ENCODE results near the gene WDR1. TPM values are rescaled to one million over a fixed set of nuclear protein-coding genes. Genes with fewer than 3 reads are reported as not detected.

The WDR1 gene
- polyA plus RNA-seq, 10 donors: 145 to 198 (median 169) TPM

- no peak for DNase-seq
These were observed 66.3 kb downstream of the WDR1 start for GRCh38 chr4:10050261-10050661.

DNA sequence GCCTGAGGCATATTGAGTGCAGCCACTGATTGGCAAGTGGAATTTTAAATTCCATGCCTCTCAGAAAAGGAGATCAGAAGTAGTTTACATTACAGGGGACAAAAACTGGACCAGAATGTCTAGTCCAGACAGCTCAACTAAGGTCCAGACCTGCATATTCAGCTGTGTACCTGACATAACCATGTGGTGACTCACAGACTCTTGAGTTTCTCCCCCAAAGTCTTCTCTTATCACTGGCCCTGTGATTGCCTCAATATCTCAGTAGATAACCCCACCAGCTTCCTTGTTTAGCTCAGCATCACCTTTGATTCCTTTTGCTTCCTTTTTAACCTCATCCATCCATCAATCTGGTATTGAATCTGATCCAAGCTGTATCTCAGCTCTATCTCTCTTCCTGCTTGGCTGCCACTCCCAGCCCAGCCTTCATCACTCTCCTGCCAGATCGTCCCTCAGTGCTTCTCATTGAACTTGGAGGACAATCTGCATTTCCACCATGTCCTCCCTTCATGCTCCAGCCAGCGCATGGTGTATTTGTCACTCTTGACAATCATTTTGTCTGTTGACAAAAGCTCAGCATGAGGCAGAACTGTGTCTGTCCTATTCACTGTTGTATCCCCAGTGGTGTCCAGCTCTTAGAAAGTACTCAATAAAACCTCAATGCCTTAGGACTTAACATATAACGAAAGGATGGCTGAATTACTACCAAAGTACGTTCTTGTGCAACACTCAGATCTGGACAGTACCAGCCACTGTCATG lies 67.5 kb downstream of the WDR1 start:
- no peak for DNase-seq

GRCh38 chr4:10047967-10048366 lies 68.6 kb downstream of the WDR1 start:
- DNase-seq: no peak

- no peak for DNase-seq
These were observed 70.1 kb downstream of the WDR1 start for GRCh38 chr4:10046471-10046870.

- DNase-seq: peak in 1 of 3 donors; percentile 85
These were observed 71.1 kb downstream of the WDR1 start for GRCh38 chr4:10045481-10045880.

- no peak for DNase-seq
These were observed 75.6 kb downstream of the WDR1 start for GRCh38 chr4:10041036-10041435.

DNA sequence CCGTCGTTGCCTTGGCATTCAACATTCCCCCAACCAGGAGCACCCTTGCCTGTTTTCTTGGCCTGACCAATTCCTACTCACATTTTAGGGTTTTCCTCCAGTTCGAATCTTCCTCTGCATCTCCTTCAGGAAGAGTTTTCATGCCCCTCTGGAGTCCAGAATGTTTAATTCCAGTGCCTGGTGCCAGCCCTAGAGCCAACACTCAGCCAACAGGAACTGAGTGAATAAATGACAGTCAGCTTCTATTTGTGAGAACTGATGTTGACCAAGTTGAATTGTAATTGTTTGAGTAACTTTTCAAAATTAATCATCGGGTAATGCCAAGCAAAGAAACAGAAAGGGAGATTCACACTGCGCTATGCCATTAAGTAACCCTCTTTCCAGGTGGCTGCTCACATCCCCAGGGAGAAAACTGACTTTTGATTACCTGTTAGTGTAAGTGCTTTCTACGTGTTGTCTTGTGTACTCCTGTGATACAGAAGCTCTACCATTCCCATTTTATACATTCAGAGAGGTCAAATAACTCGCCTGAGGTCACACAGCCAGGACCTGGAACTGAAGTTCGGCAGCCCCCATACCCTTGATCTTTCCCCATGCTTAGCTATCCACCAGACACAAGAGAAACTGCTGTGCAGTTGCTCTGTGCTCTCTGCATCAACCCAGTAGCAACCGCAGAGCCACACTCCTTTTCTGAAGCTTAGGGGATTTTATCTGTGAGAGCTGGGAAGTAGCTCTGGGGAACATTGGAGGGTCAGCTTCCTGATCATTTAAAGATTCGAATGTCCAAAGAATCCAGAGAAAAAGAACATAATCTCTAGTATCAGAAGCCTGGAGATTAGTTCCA lies 76.3 kb downstream of the WDR1 start:
- no peak for DNase-seq

- DNase-seq: no peak
These were observed 79.7 kb downstream of the WDR1 start for GRCh38 chr4:10036807-10037342.

DNA sequence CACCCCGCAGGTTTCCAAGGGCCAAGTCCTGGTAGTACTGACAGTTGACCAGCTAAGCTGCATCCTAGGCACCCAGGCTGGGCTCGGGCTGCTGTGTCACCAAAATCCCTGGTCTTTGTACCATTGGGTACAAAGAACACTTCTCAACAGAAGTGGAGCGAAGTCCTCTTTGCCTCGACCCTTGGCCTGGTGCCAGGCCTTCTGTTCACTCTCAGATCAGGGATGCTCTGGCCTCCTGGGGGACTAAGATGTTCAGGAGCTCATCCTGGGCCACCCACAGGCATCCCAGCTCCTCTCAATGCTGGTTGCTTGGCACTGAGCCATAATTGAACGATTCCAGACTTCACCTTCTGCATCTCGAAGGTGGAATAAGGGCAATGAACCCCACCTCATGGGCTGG lies 81.5 kb downstream of the WDR1 start:
- no peak for DNase-seq

DNA sequence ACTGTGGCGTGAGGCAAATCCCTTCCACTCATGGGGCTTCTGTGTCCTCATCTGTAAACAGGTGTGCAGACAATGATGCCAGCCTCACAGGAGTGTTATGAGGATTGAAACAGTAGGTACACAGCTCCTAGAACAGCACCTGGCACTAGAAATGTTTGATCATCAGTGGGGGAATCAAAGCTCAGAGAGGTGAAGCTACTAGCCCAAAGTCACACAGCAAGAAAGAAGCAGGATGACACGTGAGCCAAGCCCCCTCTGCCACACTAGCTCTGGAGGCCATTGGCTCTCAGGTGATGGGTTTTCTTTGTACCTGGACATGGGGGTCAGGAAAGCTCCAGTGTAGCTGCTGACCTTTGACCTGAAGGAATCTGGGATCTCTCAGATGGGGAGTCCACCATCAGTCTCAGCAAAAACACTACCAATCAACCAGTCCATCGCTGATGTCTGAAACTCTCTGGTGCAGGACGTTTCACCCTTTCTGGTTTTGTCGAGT lies 81.9 kb downstream of the WDR1 start:
- no peak for DNase-seq

DNA sequence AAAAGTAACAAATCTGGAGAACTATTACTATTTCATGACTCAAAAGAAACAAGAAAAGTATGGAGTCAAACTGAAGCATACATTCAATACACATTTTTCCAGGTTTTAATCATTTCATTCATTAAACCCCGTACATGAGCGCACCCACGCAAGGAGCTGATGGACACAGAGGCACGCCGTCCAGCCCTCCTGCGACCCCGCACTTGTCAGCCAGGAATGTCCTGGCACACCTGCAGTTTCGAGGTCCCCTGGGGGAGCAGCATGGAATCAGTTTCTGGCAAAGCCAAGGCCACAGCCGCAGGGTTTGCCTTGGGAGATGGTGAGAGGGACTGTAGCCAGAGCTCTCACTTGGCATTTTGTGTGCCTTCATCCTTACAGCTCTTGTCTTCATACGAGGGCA lies 82.5 kb downstream of the WDR1 start:
- no peak for DNase-seq

- peak in 1 of 3 donors; percentile 66 for DNase-seq
These were observed 83.3 kb downstream of the WDR1 start for GRCh38 chr4:10033191-10033881.

DNA sequence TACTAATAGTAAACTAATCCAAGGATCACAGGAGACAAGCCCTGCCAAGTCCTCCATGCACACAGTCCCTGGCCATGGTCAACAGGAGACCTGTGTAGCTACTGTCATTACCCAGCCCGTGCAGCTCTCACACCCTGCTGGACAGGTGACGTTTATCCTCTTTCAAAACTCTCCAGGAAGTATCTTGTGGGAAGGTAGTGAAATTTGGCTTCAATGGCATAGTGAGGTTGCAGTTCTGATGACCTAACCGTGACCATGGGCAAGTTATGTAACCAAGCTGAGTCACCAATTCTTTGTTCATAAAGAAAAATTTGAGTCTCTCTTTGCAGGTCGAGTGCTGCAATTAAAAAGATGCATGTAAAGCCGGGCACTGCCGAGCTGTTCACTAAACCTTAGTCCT lies 84.0 kb downstream of the WDR1 start:
- no peak for DNase-seq

DNA sequence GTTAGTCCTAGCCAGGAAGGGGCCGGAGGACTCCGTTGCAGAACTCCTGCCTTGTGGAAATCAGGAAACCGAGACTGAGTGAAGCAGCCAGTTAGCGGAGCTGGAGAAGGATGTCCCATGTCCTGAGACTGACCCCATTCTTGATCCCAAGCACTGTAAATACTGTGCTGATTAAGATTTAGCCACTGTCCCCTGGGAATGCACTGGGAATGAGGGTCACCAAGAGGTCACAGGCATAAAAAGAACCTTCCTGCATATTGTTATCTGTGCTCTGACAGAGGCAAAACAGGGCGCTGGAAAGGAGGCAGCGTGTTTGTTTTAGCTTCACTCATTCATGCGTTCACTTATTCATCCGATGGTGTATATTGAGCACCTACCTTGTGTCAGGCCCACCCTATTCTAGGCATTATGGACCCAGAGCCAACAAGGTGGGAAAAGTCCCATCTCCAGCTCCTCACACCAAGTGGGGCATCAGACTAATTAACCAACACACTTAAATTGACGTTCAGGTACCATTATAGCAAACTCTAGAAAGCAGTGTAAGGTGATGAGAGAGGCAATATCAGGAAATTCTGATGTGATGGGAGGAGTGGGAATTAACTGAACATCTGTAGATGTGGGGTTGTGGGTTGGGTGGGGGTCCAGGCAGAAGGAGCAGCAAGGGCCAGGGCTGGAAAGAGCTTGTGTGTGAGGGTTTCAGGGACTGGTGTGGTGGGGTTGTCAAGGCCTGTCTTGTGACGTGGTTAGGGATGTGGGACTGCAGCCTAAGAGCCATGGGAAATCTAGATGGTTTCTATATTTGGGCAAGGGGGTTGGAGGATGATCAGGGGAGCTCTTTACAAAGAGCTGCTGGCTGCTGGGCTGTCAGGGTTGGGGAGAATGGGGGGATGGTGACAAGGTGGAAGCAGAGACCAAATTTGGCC lies 84.7 kb downstream of the WDR1 start:
- peak in 1 of 3 donors; percentile 59 for DNase-seq

DNA sequence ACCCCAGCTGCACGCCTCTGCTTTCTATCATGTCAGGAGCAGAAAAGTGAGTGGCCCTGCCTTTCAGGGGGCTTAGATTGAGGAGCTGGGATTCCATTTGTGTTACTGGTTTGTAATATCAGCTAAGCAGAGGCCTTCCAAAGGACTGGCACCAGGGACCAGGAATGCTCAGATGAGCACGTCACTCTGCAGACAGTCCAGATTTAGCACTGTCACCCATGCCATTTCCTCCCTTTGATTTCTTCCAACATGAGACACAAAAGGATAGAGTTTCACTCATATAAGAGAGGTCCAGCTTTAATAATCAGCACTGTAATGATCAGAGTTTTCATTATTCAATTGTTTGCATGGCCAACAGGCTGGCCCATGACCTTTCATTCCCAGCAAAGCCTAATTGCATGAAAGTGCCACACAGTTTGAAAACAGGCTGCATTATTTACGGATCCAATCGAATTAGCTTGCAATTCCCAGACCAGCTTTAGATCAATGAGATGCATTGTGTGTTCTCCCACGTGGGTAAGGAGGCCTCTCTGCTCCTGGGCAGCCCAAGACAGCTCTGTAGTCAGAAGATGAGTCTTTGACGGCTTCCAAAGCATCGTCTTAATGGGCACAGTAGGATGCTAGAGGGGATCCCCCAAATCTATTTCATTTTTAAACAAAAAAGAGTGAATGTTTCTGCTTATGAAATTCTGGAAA lies 85.5 kb downstream of the WDR1 start:
- no peak for DNase-seq

GRCh38 chr4:10029403-10029802 lies 87.2 kb downstream of the WDR1 start:
- DNase-seq: no peak

- no peak for DNase-seq
These were observed 87.7 kb downstream of the WDR1 start for GRCh38 chr4:10028910-10029309.

GRCh38 chr4:10026485-10026884 lies 90.1 kb downstream of the WDR1 start:
- DNase-seq: no peak

DNA sequence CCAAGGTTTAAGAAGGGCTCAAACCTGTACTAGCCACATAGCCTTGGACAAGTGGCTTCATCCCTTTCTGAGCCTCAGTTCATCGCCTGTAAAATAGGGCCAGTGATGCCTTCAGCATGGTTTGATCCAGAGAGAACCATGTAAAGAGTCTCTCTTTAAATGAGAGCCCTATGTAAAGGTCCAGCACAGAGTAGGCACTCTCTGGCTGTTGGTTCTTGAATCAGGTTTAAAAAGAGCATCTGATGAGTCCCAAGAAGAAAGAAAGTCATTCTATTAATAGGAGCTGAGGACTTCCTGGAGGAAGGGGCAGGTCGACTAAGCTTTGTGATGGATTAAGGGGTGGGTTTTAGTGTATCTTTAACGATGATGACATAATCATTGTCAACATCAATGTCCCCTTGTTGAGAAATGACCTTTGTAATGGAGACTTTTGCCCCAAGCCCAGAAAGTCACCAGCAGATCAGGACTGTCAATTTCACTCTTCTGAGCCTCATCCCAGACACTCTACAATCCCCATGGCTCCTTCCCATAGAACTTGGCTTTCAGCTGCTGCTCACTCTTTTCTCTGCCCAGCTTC lies 91.3 kb downstream of the WDR1 start:
- DNase-seq: no peak

All from muscle of back (tissue), 11 donors.